Thyroid gland (tissue), 4 donors: ENCODE measurements around the gene C10orf53. TPM values are rescaled to one million over a fixed set of nuclear protein-coding genes. Genes with fewer than 3 reads are reported as not detected.

Source experiments
- DNase-seq, 2 donors: peaks; one replicate each; pipeline ENCODE4 v3.0.0-alpha.2; 2019
- H3K27ac ChIP-seq, 3 donors: fragments of 200-600 bp; sonication (generic); 1 replicate in 2 of 3; 2 replicates in 1 of 3; pipeline ENCODE4 v1.5.1; 2016 to 2019; ENCODE audit warnings: mild to moderate bottlenecking in 1 of 3, moderate library complexity in 1 of 3
- H3K27me3 ChIP-seq: fragments of 200-600 bp; sonication (generic); one replicate; pipeline ENCODE4 v1.5.1; 2019
- H3K36me3 ChIP-seq, 2 donors: fragments of 200-600 bp; sonication (generic); one replicate each; pipeline ENCODE4 v1.5.1; 2016 to 2019
- H3K4me1 ChIP-seq, 2 donors: fragments of 200-600 bp; sonication (generic); one replicate each; pipeline ENCODE4 v1.5.1; 2017 to 2019
- H3K4me3 ChIP-seq, 3 donors: fragments of 200-600 bp; sonication (generic); replicated peaks in 1 of 3; 1 replicate in 2 of 3; 2 replicates in 1 of 3; pipeline ENCODE4 v1.5.1; 2016; ENCODE audit warnings: mild to moderate bottlenecking in 1 of 3
- H3K9me3 ChIP-seq: fragments of 200-600 bp; sonication (generic); one replicate; pipeline ENCODE4 v1.5.1; 2017
- CTCF ChIP-seq, 6 experiments: fragments of 200-600 bp in 3 of 6; fragments of 450-650 bp in 3 of 6; sonication (generic) in 3 of 6; IDR thresholded peaks; one replicate each; pipeline ENCODE4 v1.5.1; 2016 to 2019; ENCODE audit warnings: antibody characterized with exemption in 6 of 6, mild to moderate bottlenecking in 2 of 6, inconsistent platforms in 1 of 6, moderate library complexity in 1 of 6
- POLR2A ChIP-seq, 2 donors: fragments of 450-650 bp; IDR thresholded peaks; one replicate each; pipeline ENCODE4 v1.6.1; 2017; ENCODE audit warnings: antibody characterized with exemption in 2 of 2, mild to moderate bottlenecking in 2 of 2, moderate library complexity in 1 of 2
- WGBS, 2 donors: methylation state at CpG; one replicate each; pipeline ENCODE4 v1.1.5; 2017; 5-methylcytosine and 5-hydroxymethylcytosine counted together
- intact Hi-C: fragments of 100-400 bp; cut with DNase I; formaldehyde crosslinking; loops from one replicate; pipeline ENCODE4 v1.15.1; 2023
- total RNA-seq, 4 donors: library from RNA; depleted of rRNA; stranded (reverse); fragments of >200 nt; gene quantifications; one replicate each; pipeline ENCODE4 v1.2.3, GENCODE V29; 2016

The C10orf53 gene
- total RNA-seq, 4 donors from 2014 or later, result not detected

GRCh38 chr10:49694466-49694865 is 15.0 kb downstream of the C10orf53 start:
- Histone ChIP-seq H3K9me3 (no peaks in the 10 kb centered on the region), H3K27ac (no peak overlapping the region), H3K4me1 (no peaks in the 10 kb centered on the region), H3K27me3 (no peaks in the 10 kb centered on the region), H3K4me3 (no peak overlapping the region), H3K36me3 (no peaks in the 10 kb centered on the region)
- DNase-seq, result no peak
- WGBS, 2 donors, result 86 to 90% methylated on average over 6 of the region's 6 CpGs
- intact Hi-C loops, result no loop called here
- TF ChIP-seq CTCF (IDR thresholded peaks at IDR 0.05), result no peak
- no peak for TF ChIP-seq POLR2A (IDR thresholded peaks at IDR 0.05)

GRCh38 chr10:49696311-49696710 is 16.9 kb downstream of the C10orf53 start:
- Histone ChIP-seq H3K9me3 (no peaks in the 10 kb centered on the region), H3K27me3 (no peaks in the 10 kb centered on the region), H3K27ac (no peak overlapping the region), H3K4me3 (no peak overlapping the region), H3K36me3 (no peaks in the 10 kb centered on the region), H3K4me1 (no peaks in the 10 kb centered on the region)
- intact Hi-C loops, result no loop called here
- 68 to 79% methylated on average over 7 of the region's 7 CpGs for WGBS, 2 donors
- DNase-seq, result no peak
- TF ChIP-seq CTCF (IDR thresholded peaks at IDR 0.05) (no peak), POLR2A (IDR thresholded peaks at IDR 0.05) (no peak)

GRCh38 chr10:49698679-49699078 is 19.2 kb downstream of the C10orf53 start:
- no peak for TF ChIP-seq POLR2A (IDR thresholded peaks at IDR 0.05)
- TF ChIP-seq CTCF (IDR thresholded peaks at IDR 0.05), result no peak
- Histone ChIP-seq H3K4me3 (no peak overlapping the region), H3K27ac (no peak overlapping the region), H3K27me3 (no peaks in the 10 kb centered on the region), H3K4me1 (no peaks in the 10 kb centered on the region), H3K36me3 (no peaks in the 10 kb centered on the region), H3K9me3 (no peaks in the 10 kb centered on the region)
- no peak for DNase-seq
- 70 to 77% methylated on average over 9 of the region's 9 CpGs for WGBS, 2 donors
- intact Hi-C loops, result no loop called here

GRCh38 chr10:49700211-49700610 is 20.8 kb downstream of the C10orf53 start:
- no peak for DNase-seq
- no peaks in the 10 kb centered on the region for H3K9me3 ChIP-seq
- no peak overlapping the region for H3K4me3 ChIP-seq
- TF ChIP-seq CTCF (IDR thresholded peaks at IDR 0.05) (no peak), POLR2A (IDR thresholded peaks at IDR 0.05) (no peak)
- no peaks in the 10 kb centered on the region for H3K4me1 ChIP-seq
- no peaks in the 10 kb centered on the region for H3K27me3 ChIP-seq
- intact Hi-C loops, result no loop called here
- 80 to 85% methylated on average over 3 of the region's 3 CpGs for WGBS, 2 donors
- no peaks in the 10 kb centered on the region for H3K36me3 ChIP-seq
- H3K27ac ChIP-seq, result no peak overlapping the region

GRCh38 chr10:49700997-49701396 is 21.5 kb downstream of the C10orf53 start:
- DNase-seq, result no peak
- no peak for TF ChIP-seq POLR2A (IDR thresholded peaks at IDR 0.05)
- no peak for TF ChIP-seq CTCF (IDR thresholded peaks at IDR 0.05)
- H3K27me3 ChIP-seq, result no peaks in the 10 kb centered on the region
- intact Hi-C loops, result no loop called here
- no peaks in the 10 kb centered on the region for H3K36me3 ChIP-seq
- no peaks in the 10 kb centered on the region for H3K9me3 ChIP-seq
- WGBS, 2 donors, result 4 to 6% methylated on average over 3 of the region's 3 CpGs
- no peaks in the 10 kb centered on the region for H3K4me1 ChIP-seq
- no peak overlapping the region for H3K27ac ChIP-seq
- no peak overlapping the region for H3K4me3 ChIP-seq
